GM21390 (cell line): ENCODE measurements around the gene GOLGA5.

Experiments
- ATAC-seq: cut with Tn5 transposase; IDR thresholded peaks from one replicate; pipeline ENCODE4 v1.9.1; 2021; ENCODE audit not compliant: unreplicated experiment

GOLGA5 gene

GRCh38 chr14:92874962-92875661 is 81.0 kb downstream of the GOLGA5 start:
- no peak for ATAC-seq

GRCh38 chr14:92877757-92878431 is 83.8 kb downstream of the GOLGA5 start:
- ATAC-seq: no peak

- ATAC-seq: no peak
Observed at GRCh38 chr14:92880351-92880750, 86.2 kb downstream of the GOLGA5 start.

GRCh38 chr14:92880851-92881250 is 86.7 kb downstream of the GOLGA5 start:
- ATAC-seq: no peak

- no peak for ATAC-seq
Observed at GRCh38 chr14:92883066-92883465, 89.0 kb downstream of the GOLGA5 start.

GRCh38 chr14:92884410-92884809 is 90.3 kb downstream of the GOLGA5 start:
- ATAC-seq: no peak

- ATAC-seq: no peak
Observed at GRCh38 chr14:92885279-92886061, 91.4 kb downstream of the GOLGA5 start.

GRCh38 chr14:92886337-92886736 is 92.2 kb downstream of the GOLGA5 start:
- no peak for ATAC-seq

GRCh38 chr14:92887157-92887556 is 93.1 kb downstream of the GOLGA5 start:
- ATAC-seq: no peak

- no peak for ATAC-seq
Observed at GRCh38 chr14:92888896-92889295, 94.8 kb downstream of the GOLGA5 start.
